Astrocyte of the spinal cord (primary cell): ENCODE results near the gene RPL10.

Source experiments
- DNase-seq: peaks from one replicate; pipeline ENCODE4 v3.0.0; 2011; ENCODE audit warnings: low read depth, low spot score
- H3K4me3 ChIP-seq: 2 replicates; pipeline ENCODE4 v1.5.1; 2011; ENCODE audit warnings: low read depth, mild to moderate bottlenecking, low read length, moderate library complexity
- CTCF ChIP-seq: IDR thresholded peaks from 2 replicates; pipeline ENCODE4 v1.5.1; 2012; ENCODE audit warnings: low read depth, mild to moderate bottlenecking, low read length, inconsistent platforms
- in situ Hi-C: cut with HindIII; loops from 2 replicates; pipeline ENCODE4 v1.10.0; 2017; ENCODE audit warnings: low sequenced_read_pairs

The RPL10 gene

GRCh38 chrX:154351183-154352011 is 46.8 kb upstream of the RPL10 start:
- no peak for TF ChIP-seq CTCF
- H3K4me3 ChIP-seq: no peak overlapping the region
- in situ Hi-C loops: no loop called here
- DNase-seq: no peak

GRCh38 chrX:154352012-154352401 is 46.2 kb upstream of the RPL10 start:
- TF ChIP-seq CTCF: no peak
- in situ Hi-C loops: no loop called here
- no peak overlapping the region for H3K4me3 ChIP-seq
- DNase-seq: no peak

DNA sequence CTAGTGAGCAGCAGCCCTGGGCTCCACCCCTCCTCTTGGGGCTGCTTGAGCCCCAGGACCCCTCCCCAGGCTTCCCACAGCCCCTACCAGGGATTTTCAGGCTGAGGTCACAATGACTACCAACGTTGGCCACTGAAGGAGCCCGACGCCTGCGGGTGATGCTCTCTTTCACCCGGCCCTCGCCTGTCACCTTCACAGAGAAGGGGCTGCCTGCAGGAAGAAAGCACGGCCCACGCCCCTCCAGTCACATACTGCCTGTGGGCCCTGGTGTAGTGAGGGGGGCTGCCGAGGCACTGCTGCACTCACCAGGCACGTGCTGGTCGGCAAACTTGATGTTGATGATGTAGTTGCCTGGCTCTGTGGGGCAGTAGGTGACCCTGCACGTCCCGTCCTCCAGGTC is 45.7 kb upstream of the RPL10 start:
- in situ Hi-C loops: no loop called here
- TF ChIP-seq CTCF: no peak
- DNase-seq: no peak
- H3K4me3 ChIP-seq: no peak overlapping the region

GRCh38 chrX:154353172-154353843 is 44.9 kb upstream of the RPL10 start:
- no peak for TF ChIP-seq CTCF
- DNase-seq: no peak
- in situ Hi-C loops: no loop called here
- no peak overlapping the region for H3K4me3 ChIP-seq

GRCh38 chrX:154354013-154354412 is 44.2 kb upstream of the RPL10 start:
- no peak for DNase-seq
- in situ Hi-C loops: no loop called here
- H3K4me3 ChIP-seq: no peak overlapping the region
- TF ChIP-seq CTCF: no peak

DNA sequence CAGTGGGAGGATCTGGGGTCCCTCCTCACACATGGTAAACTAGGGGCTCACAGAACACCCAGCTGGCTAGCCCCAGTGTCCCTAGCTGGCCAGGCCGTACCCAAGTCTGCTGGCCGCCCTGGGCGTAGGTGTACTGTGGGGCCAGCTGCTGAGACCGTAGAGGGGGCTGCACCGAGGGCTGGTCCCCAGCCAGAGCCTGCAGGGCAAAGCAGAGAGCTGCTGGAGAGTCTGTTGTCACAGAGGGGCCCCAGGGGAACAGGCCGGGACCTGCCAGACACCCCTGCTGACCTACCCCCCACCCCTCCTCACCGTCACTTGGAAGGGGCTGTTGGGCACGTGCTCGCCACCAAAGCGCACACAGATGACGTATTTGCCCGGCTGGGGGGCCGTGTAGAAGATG is 43.7 kb upstream of the RPL10 start:
- no peak for DNase-seq
- TF ChIP-seq CTCF: no peak
- in situ Hi-C loops: no loop called here
- H3K4me3 ChIP-seq: no peak overlapping the region
